ENCODE results near the gene TSPAN10.

DNA sequence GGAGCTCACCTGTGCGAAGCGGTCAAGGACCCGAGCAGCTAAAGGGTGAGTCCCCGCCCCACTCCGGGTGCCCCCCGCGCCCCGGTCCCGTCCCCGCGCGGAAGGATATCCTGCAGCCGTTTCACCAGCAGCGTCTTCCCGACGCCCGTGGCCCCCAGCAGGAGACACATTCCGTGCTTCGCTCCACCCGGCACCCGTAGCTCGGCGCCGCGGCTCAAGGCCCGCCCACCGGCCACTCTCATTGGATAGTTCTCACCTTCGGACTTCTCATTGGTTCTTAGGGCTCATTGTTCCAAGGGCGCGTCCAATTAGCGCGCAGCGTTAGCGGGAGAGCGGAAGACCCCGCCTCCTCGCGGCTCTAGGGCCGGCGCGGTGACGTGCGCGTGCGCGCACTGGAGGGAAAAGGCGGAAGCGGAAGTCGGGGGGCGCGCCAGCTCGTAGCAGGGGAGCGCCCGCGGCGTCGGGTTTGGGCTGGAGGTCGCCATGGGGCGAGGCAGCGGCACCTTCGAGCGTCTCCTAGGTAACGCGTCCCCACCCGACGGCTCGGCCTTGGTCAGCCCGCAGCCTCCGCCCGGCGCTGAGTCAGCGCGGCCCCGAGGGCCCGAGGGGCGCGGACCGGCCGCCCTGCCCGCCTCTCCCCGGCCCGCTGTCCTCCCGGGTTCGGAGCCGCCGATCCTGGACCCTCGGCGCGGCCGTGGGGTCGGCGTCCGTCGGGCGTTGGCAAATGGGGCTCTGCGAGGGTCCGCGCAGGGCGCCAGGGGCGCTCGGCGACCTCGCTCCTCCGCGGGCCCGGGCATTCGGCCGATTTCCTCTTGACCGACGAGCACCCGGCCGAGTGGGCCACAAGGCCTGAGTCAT is 46.8 kb downstream of the TSPAN10 start, which contains the start of the genes ARL16 and HGS:
- TF ChIP-seq, protein P1, sequence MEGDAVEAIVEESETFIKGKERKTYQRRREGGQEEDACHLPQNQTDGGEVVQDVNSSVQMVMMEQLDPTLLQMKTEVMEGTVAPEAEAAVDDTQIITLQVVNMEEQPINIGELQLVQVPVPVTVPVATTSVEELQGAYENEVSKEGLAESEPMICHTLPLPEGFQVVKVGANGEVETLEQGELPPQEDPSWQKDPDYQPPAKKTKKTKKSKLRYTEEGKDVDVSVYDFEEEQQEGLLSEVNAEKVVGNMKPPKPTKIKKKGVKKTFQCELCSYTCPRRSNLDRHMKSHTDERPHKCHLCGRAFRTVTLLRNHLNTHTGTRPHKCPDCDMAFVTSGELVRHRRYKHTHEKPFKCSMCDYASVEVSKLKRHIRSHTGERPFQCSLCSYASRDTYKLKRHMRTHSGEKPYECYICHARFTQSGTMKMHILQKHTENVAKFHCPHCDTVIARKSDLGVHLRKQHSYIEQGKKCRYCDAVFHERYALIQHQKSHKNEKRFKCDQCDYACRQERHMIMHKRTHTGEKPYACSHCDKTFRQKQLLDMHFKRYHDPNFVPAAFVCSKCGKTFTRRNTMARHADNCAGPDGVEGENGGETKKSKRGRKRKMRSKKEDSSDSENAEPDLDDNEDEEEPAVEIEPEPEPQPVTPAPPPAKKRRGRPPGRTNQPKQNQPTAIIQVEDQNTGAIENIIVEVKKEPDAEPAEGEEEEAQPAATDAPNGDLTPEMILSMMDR (IDR thresholded peaks at IDR 0.05): no peak
- TF ChIP-seq POLR2A (IDR thresholded peaks at IDR 0.05) (peak in 1 of 2 donors; percentile 70), POLR2AphosphoS5 (IDR thresholded peaks at IDR 0.05) (peak in 2 of 3 donors; percentile 82 to 88)
